Measurements from ENCODE around the gene CNTD1.

- TF ChIP-seq CTCF (IDR thresholded peaks at IDR 0.05) = no peak
- TF ChIP-seq ZFX (IDR thresholded peaks at IDR 0.05; ENCODE audit: borderline replicate concordance) = no peak
Measured at GRCh38 chr17:42750739-42751344, 47.8 kb upstream of the CNTD1 start.

Measured in 22Rv1 (cell line).